ENCODE results near the gene SAMD10. TPM values are rescaled to one million over a fixed set of nuclear protein-coding genes. Genes with fewer than 3 reads are reported as not detected.

Gene SAMD10
- total and polyA plus RNA-seq, 10 of the 15 experiments (the other 5 are each of a cell fraction or from before 2014, with no cell fraction given): 1.3 to 51.4 (median 17.9) TPM

DNA sequence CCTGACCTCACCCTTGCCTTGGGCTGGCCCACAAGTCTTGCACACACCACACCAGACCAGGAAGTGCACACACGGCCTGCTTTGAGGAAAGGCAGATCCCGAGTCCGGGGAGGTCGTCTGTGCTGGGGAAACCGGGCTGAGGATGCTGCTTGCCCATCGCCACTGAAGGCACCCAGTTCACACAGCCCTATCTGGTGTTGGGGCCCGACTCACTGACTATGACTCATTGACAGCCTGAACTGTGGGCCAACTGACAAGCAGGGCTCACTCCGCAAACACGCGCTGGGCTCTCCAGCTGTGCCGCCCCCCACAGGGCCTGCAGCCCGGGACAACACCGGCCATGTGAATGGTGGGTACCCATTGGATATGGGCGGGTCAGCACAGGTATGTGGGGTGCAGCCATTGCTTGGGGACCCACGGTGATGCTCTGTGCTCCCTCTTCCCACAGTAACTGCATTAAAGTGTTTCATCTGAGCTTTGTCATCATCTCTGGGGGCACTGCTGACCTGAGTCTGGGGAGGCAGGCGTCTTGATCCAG, 1.6 kb downstream of the SAMD10 start:
- Histone ChIP-seq H3K4me3 (peak overlapping the region; percentile 96), H2AFZ (ENCODE audit: control insufficient read depth, low read depth, low read length) (no peak overlapping the region), H3K9ac (ENCODE audit: control insufficient read depth, insufficient read depth, low read length) (peak overlapping the region; percentile 68), H3K4me1 (ENCODE audit: control insufficient read depth, insufficient read depth, low read length) (peaks cover 23% of the 10 kb centered on the region), H3K27ac (ENCODE audit: control insufficient read depth, insufficient read depth) (peak overlapping the region; percentile 92), H3K27me3 (replicated peaks in 1 of 2; ENCODE audit: control insufficient read depth in 2 of 2, insufficient read depth in 2 of 2, low read length in 1 of 2) (no peaks in the 10 kb centered on the region), H3K36me3 (ENCODE audit: control insufficient read depth in 2 of 2, insufficient read depth in 2 of 2, low read length in 1 of 2) (peaks cover 7 to 15% of the 10 kb centered on the region in 2 experiments; a peak in 3 of 4 replicates), H3K79me2 (ENCODE audit: control insufficient read depth, insufficient read depth, low read length) (peaks cover 50% of the 10 kb centered on the region), H3K4me2 (ENCODE audit: control insufficient read depth, insufficient read depth) (peak overlapping the region; percentile 93), H3K9me3 (replicated peaks; ENCODE audit: control insufficient read depth, insufficient read depth, low read length) (no peaks in the 10 kb centered on the region), H4K20me1 (ENCODE audit: control insufficient read depth, insufficient read depth) (no peaks in the 10 kb centered on the region)
- ATAC-seq (peak; percentile 10), FAIRE-seq (no peak), DNase-seq (ENCODE audit: low read depth, low spot score) (no peak)
- no TSS peak for BruUV-seq (replicated peaks)
- WGBS (ENCODE audit: insufficient coverage, insufficient replicate concordance, low lambda C conversion rate, missing lambda C conversion rate): 72% methylated on average over 16 of the region's 16 CpGs
- intact Hi-C loops (cut with micrococcal nuclease; ENCODE audit: unreplicated experiment): no loop called here
- POLR2A ChIA-PET: interaction anchor here (0.6 to 1.3 kb wide), 2 partner anchors 62 to 343 kb away, joined by 3 read pairs; no protein-coding TSS in a partner anchor
- in situ Hi-C loops (cut with MboI): no loop called here
- CTCF ChIA-PET: interaction anchor here (0.7 to 1.6 kb wide), 3 partner anchors 61 to 270 kb away, joined by 3 to 7 read pairs (median 4); partner anchors contain the start of genes ARFRP1 and ZGPAT
- SMC1A ChIA-PET (ENCODE audit: uncharacterized antibody, unreplicated experiment): no interaction called here
- RAD21 ChIA-PET (ENCODE audit: unreplicated experiment): interaction anchor here (0.5 to 1.0 kb wide), 4 partner anchors 53 to 101 kb away, joined by 3 to 8 read pairs (median 6); partner anchors contain the start of genes OPRL1, RGS19 and TCEA2
- TF ChIP-seq POLR2A (IDR thresholded peaks at IDR 0.05; ENCODE audit: low read depth, low read length) (peak; percentile 62), ATF7 (IDR thresholded peaks at IDR 0.05; ENCODE audit: low read depth) (no peak), BHLHE40 (IDR thresholded peaks at IDR 0.05; ENCODE audit: borderline replicate concordance in 1 of 2, low read depth in 2 of 2, low read length in 1 of 2) (peak in 1 of 2 experiments; percentile 9; a peak in 1 of 4 replicates), POLR2AphosphoS5 (IDR thresholded peaks at IDR 0.05; ENCODE audit: low read length) (peak; percentile 1; the same call in 1 of the 2 replicates), CEBPB (IDR thresholded peaks at IDR 0.05; ENCODE audit: borderline replicate concordance in 1 of 2, low read depth in 2 of 2, low read length in 2 of 2) (no peak), ZNF274 (IDR thresholded peaks at IDR 0.05; ENCODE audit: insufficient read depth, insufficient read length) (no peak), MXI1 (IDR thresholded peaks at IDR 0.05; ENCODE audit: low read depth, low read length) (peak; percentile 42; the same call in 1 of the 2 replicates), FOS (IDR thresholded peaks at IDR 0.05; ENCODE audit: borderline replicate concordance, extremely low read depth, insufficient read length) (no peak), SUPT20H (IDR thresholded peaks at IDR 0.05; ENCODE audit: borderline replicate concordance, control insufficient read depth, low read depth, low read length) (no peak), SIN3A (IDR thresholded peaks at IDR 0.05; ENCODE audit: low read depth, low read length) (0 out of 2 replicates have a peak, but pooled peaks have one; percentile 9)
- TF ChIP-seq, protein P1, sequence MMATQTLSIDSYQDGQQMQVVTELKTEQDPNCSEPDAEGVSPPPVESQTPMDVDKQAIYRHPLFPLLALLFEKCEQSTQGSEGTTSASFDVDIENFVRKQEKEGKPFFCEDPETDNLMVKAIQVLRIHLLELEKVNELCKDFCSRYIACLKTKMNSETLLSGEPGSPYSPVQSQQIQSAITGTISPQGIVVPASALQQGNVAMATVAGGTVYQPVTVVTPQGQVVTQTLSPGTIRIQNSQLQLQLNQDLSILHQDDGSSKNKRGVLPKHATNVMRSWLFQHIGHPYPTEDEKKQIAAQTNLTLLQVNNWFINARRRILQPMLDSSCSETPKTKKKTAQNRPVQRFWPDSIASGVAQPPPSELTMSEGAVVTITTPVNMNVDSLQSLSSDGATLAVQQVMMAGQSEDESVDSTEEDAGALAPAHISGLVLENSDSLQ (IDR thresholded peaks at IDR 0.05): peak; percentile 10; the same call in 1 of the 2 replicates
- TF ChIP-seq, protein P2, sequence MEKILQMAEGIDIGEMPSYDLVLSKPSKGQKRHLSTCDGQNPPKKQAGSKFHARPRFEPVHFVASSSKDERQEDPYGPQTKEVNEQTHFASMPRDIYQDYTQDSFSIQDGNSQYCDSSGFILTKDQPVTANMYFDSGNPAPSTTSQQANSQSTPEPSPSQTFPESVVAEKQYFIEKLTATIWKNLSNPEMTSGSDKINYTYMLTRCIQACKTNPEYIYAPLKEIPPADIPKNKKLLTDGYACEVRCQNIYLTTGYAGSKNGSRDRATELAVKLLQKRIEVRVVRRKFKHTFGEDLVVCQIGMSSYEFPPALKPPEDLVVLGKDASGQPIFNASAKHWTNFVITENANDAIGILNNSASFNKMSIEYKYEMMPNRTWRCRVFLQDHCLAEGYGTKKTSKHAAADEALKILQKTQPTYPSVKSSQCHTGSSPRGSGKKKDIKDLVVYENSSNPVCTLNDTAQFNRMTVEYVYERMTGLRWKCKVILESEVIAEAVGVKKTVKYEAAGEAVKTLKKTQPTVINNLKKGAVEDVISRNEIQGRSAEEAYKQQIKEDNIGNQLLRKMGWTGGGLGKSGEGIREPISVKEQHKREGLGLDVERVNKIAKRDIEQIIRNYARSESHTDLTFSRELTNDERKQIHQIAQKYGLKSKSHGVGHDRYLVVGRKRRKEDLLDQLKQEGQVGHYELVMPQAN (conservative IDR thresholded peaks at IDR 0.05): no peak
- TF ChIP-seq, protein P3, sequence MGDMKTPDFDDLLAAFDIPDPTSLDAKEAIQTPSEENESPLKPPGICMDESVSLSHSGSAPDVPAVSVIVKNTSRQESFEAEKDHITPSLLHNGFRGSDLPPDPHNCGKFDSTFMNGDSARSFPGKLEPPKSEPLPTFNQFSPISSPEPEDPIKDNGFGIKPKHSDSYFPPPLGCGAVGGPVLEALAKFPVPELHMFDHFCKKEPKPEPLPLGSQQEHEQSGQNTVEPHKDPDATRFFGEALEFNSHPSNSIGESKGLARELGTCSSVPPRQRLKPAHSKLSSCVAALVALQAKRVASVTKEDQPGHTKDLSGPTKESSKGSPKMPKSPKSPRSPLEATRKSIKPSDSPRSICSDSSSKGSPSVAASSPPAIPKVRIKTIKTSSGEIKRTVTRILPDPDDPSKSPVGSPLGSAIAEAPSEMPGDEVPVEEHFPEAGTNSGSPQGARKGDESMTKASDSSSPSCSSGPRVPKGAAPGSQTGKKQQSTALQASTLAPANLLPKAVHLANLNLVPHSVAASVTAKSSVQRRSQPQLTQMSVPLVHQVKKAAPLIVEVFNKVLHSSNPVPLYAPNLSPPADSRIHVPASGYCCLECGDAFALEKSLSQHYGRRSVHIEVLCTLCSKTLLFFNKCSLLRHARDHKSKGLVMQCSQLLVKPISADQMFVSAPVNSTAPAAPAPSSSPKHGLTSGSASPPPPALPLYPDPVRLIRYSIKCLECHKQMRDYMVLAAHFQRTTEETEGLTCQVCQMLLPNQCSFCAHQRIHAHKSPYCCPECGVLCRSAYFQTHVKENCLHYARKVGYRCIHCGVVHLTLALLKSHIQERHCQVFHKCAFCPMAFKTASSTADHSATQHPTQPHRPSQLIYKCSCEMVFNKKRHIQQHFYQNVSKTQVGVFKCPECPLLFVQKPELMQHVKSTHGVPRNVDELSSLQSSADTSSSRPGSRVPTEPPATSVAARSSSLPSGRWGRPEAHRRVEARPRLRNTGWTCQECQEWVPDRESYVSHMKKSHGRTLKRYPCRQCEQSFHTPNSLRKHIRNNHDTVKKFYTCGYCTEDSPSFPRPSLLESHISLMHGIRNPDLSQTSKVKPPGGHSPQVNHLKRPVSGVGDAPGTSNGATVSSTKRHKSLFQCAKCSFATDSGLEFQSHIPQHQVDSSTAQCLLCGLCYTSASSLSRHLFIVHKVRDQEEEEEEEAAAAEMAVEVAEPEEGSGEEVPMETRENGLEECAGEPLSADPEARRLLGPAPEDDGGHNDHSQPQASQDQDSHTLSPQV (IDR thresholded peaks at IDR 0.05): no peak
- TF ChIP-seq, protein P4, sequence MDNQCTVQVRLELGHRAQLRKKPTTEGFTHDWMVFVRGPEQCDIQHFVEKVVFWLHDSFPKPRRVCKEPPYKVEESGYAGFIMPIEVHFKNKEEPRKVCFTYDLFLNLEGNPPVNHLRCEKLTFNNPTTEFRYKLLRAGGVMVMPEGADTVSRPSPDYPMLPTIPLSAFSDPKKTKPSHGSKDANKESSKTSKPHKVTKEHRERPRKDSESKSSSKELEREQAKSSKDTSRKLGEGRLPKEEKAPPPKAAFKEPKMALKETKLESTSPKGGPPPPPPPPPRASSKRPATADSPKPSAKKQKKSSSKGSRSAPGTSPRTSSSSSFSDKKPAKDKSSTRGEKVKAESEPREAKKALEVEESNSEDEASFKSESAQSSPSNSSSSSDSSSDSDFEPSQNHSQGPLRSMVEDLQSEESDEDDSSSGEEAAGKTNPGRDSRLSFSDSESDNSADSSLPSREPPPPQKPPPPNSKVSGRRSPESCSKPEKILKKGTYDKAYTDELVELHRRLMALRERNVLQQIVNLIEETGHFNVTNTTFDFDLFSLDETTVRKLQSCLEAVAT (IDR thresholded peaks at IDR 0.05): peak; percentile 15; the same call in 1 of the 2 replicates

All from GM12878 (cell line).